GM13977 (cell line): ENCODE results near the gene EFHD2.

Experiments
- DNase-seq: peaks from one replicate; pipeline ENCODE4 v3.0.0; 2012; ENCODE audit warnings: low spot score
- CTCF ChIP-seq: IDR thresholded peaks from 2 replicates; pipeline ENCODE4 v1.5.1; 2012; ENCODE audit warnings: mild to moderate bottlenecking, control low read depth; ENCODE audit not compliant: insufficient read depth; ENCODE audit errors: extremely low read depth, missing control alignments
- in situ Hi-C: fragments of 300-500 bp; cut with MboI; formaldehyde crosslinking; loops from one replicate; pipeline ENCODE4 v1.12.0; 2022; ENCODE audit warnings: low sequenced_read_pairs, low pct_unique_long_range_greater_than_20kb, mixed read lengths, inconsistent platforms; ENCODE audit not compliant: unreplicated experiment

Gene EFHD2

GRCh38 chr1:15444468-15445389, 35.0 kb downstream of the EFHD2 start:
- DNase-seq: no peak
- in situ Hi-C loops: no loop called here
- no peak for TF ChIP-seq CTCF

GRCh38 chr1:15445390-15446122, 35.9 kb downstream of the EFHD2 start:
- no peak for DNase-seq
- TF ChIP-seq CTCF: no peak
- in situ Hi-C loops: no loop called here

- no peak for DNase-seq
- in situ Hi-C loops: no loop called here
- no peak for TF ChIP-seq CTCF
Measured at GRCh38 chr1:15446212-15446611, 36.5 kb downstream of the EFHD2 start.

GRCh38 chr1:15448877-15449462, 39.3 kb downstream of the EFHD2 start:
- in situ Hi-C loops: no loop called here
- TF ChIP-seq CTCF: no peak
- DNase-seq: no peak

GRCh38 chr1:15449567-15449966, 39.9 kb downstream of the EFHD2 start:
- in situ Hi-C loops: no loop called here
- DNase-seq: no peak
- no peak for TF ChIP-seq CTCF

- in situ Hi-C loops: no loop called here
- no peak for TF ChIP-seq CTCF
- no peak for DNase-seq
Measured at GRCh38 chr1:15451014-15451722, 41.5 kb downstream of the EFHD2 start.
